Left cardiac atrium (tissue), 4 donors: ENCODE data around the gene MAP2K4. TPM values are rescaled to one million over a fixed set of nuclear protein-coding genes. Genes with fewer than 3 reads are reported as not detected.

Experiments used
- ATAC-seq, 2 donors: fragments of 200-7000 bp; cut with Tn5 transposase; one replicate each; pipeline ENCODE4 v1.9.1; 2020; ENCODE audit warnings: mild to moderate bottlenecking in 2 of 2, moderate library complexity in 2 of 2
- DNase-seq: peaks from one replicate; pipeline ENCODE4 v3.0.0-alpha.2; 2020
- intact Hi-C, 2 donors: fragments of 100-400 bp; cut with DNase I; formaldehyde crosslinking; loops; one replicate each; pipeline versions ENCODE4 v1.14.1 to v1.15.1; 2022 to 2023
- total RNA-seq, 2 donors: library from RNA; stranded (reverse); fragmentation: NEBNext Ultra II Directional; extraction: Animal tissue kit (Norgen Biotek cat#: 25700); gene quantifications; one replicate each; pipeline ENCODE4 v1.2.1, GENCODE V29; 2021
- donor health status: DM: no; HTN: yes; CAD: no.
- donor health status: DM: no; HTN: yes; CAD: no; lungs with severe emphysema.
- donor health status: DM: yes; HTN: yes; CAD: no.
- donor health status: Dilated cardiomyopathy.

MAP2K4 gene
- total RNA-seq, 2 donors from 2014 or later = 31.3 to 31.5 TPM

DNA sequence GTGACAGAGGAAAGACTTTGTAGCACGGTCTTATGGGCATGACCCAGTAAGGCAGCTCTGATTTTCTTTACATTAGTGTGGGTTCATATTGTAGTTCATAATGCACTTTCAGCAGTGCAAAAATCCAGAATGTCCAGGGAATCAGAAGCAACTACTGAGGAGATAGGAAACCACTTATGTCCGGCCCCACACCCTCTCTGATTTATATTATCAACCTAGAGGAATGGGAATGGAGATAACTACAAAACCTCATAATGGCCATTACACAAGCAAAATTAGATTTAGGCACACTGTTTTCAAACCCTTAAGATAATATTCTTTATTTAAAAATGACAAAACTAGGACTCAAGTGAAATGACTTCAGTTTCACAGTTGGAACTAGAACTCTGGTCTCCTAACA lies 7.9 kb downstream of the MAP2K4 start:
- no peak for ATAC-seq
- intact Hi-C loops = no loop called here
- DNase-seq = no peak

- no peak for DNase-seq
- intact Hi-C loops = no loop called here
- ATAC-seq = no peak
These were observed 13.9 kb downstream of the MAP2K4 start for GRCh38 chr17:12034538-12034937.

DNA sequence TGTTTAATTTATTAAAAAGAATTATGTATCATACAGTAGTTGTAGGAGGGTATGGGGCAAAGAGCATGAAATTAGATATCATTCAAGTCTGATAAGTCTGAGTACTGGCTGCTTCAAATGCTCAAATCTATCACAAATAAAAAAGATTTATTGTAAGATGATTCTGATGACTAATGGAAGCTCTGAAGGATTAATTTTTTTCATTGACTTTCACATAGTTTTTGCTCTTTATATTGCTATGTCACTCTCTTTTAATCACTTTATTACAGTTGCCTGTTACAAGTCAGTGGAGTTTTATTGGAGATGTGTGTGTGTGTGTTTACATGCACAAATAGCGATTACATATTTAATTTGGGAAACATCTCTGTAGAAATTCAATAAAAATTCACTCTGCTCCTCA lies 15.0 kb downstream of the MAP2K4 start:
- DNase-seq (no peak), ATAC-seq (no peak)
- intact Hi-C loops = no loop called here

GRCh38 chr17:12037970-12038369 lies 17.3 kb downstream of the MAP2K4 start:
- ATAC-seq (no peak), DNase-seq (no peak)
- intact Hi-C loops = no loop called here

DNA sequence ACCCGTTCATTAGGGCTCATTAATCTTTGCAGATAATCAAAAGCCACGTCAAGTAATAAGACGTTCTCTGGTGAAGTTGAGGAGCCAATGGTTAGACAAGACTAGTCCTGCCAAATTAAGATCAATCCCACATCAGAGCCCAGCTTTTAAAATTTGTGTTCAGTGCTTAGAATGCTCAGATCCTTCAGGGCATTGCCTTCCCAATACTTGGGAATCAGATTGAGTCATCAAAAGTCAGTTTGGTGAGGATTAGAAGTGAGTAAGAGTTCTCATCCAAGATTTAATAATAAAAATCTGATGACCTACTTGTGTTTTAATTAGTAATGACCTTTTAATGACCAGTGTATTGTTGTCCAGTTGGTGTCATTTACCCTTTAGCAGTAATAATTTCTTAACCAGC lies 19.8 kb downstream of the MAP2K4 start:
- no peak for DNase-seq
- ATAC-seq = no peak
- intact Hi-C loops = no loop called here

GRCh38 chr17:12041312-12041711 lies 20.6 kb downstream of the MAP2K4 start:
- DNase-seq = no peak
- no peak for ATAC-seq
- intact Hi-C loops = no loop called here

GRCh38 chr17:12043702-12044101 lies 23.0 kb downstream of the MAP2K4 start:
- DNase-seq (no peak), ATAC-seq (no peak)
- intact Hi-C loops = no loop called here

DNA sequence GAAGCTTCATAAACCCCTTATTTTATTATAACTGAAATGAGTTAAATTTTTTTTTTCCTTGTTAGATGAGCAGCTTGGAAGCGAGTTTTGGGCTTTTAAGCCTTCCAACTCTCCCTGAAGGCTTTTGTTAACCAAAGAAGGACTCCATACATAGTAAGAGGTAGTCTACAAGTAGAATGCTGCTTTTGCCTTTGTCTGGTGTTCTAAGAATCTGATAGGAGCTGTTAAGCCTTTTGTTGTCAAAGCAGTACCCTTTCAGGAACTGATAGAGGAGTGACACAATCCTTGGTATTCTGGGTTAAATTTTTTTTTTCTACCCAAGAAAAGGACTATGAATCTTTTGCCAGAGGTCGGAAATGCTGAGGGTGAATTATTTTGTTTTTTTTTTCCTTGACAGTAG lies 26.1 kb downstream of the MAP2K4 start:
- ATAC-seq (no peak), DNase-seq (no peak)
- intact Hi-C loops = no loop called here

DNA sequence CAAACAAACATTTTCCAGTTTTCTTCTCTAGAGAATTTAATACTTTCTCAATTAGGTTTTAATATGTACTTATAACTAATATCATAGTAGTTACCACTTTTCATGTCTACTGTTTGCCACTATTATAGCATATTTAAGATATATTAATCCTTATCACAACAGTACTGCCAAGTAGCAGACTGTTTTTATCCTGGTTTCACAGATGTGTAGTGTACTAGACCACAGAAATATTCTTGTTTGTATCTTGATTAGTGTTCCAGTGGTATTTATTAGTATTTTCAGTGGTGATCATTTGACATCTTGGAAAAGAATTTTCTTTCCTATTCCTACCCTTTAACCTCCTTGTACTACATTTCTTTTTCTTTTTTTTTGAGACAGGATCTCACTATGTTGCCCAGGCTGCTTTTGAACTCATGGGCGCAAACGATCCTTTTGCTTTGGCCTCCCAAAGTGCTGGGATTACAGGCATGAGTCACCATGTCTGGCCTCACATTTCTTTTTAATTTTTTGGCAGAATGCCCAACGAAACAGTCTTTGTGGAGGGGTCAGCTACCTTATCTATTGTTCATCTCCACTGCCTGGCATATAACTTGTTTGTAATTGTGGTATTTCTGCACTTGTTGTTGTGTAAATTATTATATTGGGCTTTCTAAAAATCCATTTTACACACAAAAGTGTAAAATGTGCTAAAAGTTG lies 27.2 kb downstream of the MAP2K4 start:
- ATAC-seq = no peak
- intact Hi-C loops = no loop called here
- DNase-seq = no peak

DNA sequence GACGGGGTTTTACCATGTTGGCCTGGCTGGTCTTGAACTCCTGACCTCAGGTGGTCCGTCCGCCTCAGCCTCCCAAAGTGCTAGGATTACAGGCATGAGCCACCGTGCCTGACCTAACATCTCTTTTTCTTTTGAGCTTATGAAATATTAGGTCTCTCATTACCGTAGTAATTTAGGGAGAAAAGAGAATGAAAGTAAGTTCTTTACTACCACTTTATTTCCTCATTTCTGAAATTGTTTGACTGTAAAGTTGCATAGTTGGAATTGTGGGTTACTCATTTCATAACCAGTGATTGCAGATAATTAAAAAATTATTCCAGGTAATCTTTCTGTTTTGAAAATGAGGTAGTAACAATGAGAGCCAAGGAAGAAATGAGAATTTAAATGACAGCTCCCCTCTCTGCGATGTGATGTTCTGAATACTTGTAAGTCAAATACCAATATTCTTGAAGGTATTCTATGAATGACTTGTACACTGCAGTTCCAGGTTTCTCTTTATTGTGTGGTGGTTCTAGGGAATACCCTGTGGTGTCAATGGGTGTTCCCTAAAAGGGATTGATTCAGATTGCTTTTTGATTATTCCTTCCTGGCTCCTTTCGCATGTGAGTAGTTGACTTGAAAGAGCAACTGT lies 28.3 kb downstream of the MAP2K4 start:
- no peak for ATAC-seq
- intact Hi-C loops = no loop called here
- no peak for DNase-seq

DNA sequence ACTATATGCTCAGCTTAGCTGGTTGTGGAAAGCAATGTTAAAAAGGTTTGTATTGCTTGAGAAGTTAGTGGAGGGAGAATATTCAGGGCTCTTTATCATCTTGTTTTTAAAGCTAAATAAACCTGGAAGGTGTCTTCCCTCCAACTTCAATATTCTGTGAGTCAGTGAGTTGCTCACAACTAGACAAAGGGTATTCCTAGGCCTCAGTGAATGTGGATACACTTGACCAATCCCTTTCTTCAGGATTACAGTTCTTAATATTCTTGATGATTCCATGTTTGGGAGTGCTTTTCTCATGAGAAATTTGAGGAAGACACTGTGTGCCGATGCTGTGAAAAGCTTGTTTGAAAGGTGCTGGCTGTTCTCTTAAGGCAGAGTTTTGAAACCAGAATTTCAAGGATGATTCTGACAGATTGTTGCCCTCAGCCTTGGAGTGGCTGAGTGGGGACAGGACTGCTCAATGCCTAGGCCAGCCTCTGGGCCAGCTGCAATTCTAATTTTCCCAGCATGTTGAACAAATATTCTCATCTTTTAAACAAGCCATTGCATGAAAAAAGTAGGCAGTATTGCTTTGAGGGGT lies 30.1 kb downstream of the MAP2K4 start:
- ATAC-seq = no peak
- DNase-seq = no peak
- intact Hi-C loops = no loop called here

DNA sequence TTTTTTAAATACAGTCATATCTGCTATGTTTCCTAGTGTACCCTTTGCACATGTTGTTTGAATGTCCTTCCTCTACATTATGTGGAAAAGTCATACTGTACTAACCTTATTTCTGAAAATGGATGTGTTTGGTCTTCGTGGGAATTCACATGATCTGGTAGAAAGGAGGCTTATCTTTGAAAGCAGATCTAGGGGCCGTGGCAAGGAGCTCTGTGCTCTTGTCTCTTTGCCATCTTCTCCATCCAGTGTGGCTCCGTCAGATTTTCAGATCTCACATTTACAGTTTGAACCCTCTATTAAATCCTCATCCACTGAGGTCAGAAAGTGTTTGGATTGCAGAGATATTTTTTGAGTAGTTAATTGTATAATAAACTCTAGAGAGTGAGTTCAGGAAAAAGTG lies 32.9 kb downstream of the MAP2K4 start:
- DNase-seq (no peak), ATAC-seq (no peak)
- intact Hi-C loops = no loop called here

DNA sequence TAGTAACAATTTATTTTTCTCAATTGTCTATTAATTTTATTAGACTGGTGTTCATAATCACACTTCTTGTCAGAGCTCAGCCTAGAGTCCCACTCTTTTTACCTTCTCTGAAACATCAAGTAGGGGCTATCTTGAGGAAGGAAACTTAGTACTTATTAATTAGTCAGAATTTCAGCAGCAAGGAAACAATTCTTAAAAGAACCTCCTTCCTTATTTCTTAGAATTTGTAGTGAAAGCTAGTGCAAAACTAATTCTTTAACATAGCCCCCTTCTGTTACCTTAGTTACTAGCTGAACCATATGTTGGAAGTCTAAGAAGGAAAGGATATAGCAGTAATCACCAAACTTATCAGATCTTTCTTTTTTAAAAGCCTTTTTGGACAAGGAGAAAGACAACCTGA lies 35.2 kb downstream of the MAP2K4 start:
- intact Hi-C loops = no loop called here
- ATAC-seq (no peak), DNase-seq (no peak)

DNA sequence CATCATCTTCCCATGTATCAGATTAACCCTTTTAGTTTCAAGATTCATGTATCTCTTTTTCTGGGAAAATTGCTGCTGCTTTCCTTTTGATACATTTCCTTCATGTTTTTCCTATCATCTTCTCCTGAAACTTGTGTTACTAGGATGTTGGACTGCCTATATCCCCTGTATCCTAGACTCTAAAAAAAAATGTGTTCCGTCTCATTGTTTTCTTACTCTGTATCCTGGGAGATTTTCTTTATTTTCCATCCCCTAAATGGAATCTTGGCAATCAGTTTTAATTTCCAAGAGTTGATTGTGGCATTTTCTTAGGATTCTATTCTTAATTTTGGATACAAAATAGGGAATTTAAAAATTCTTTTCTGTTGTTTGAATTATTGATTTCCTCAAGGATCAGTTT lies 36.8 kb downstream of the MAP2K4 start:
- ATAC-seq (no peak), DNase-seq (no peak)
- intact Hi-C loops = no loop called here

DNA sequence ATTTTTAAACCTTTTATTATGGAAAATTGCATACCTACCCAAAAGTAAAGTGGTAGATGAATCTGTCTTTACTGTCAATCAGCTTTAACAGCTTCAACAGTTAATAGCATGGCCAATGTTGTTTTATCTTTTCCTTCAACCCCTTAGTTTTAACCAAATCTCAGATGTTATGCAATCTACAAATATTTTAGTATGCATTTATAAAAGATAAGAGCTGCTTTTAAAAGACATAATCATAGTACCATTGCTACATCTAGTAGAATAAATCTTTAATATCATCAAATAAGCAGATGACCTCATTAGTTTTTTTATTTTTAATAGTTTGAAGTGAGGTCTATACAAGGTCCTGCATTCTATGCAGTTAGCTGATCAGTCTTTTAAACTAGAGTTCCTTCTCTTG lies 37.9 kb downstream of the MAP2K4 start:
- DNase-seq = no peak
- intact Hi-C loops = no loop called here
- no peak for ATAC-seq

- intact Hi-C loops = no loop called here
- ATAC-seq = no peak
- DNase-seq = no peak
These were observed 41.6 kb downstream of the MAP2K4 start for GRCh38 chr17:12062249-12062648.

DNA sequence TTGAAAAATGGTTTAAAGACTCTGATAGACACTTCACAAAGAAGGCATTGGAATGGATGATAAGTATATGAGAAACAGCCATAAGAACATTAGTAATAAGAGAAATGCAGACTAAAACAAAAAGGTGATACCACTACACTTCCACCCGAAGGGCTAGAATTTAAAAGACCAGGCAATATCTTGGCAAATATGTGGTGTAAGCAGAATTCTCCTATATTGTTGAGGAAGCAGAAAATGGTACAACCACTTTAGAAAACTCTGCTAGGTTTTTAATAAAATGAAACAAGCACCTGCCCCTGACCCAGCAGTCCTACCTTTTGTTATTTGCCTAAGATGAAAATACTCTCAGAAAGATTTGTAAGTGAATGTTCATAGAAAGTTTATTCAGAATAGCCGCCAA lies 43.7 kb downstream of the MAP2K4 start:
- DNase-seq (no peak), ATAC-seq (no peak)
- intact Hi-C loops = no loop called here

GRCh38 chr17:12067485-12067884 lies 46.8 kb downstream of the MAP2K4 start:
- DNase-seq (no peak), ATAC-seq (no peak)
- intact Hi-C loops = no loop called here

DNA sequence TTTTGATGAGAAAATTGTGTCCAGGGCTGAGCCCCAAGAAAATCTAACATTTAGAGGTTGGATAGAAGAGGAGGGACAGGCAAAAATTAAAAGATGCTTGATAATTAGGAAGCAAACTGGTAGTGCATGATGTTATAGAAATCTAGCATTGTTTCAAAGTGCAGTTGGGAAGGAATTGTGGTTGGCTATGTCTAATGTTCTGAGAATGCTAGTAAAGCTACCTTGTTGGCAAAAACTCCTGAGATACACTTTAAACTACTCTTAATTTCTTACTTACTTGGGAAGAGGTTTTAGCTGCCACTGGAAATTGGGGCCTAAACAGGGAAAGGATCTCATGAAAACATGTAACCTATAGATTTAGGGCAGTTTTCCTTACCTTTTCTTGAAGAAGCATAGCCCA lies 48.3 kb downstream of the MAP2K4 start:
- ATAC-seq = no peak
- intact Hi-C loops = no loop called here

GRCh38 chr17:12070561-12070960 lies 49.9 kb downstream of the MAP2K4 start:
- DNase-seq (no peak), ATAC-seq (no peak)
- intact Hi-C loops = no loop called here

More for the DNA sequence above, 48.3 kb downstream of the MAP2K4 start:
- no peak for DNase-seq

DNA sequence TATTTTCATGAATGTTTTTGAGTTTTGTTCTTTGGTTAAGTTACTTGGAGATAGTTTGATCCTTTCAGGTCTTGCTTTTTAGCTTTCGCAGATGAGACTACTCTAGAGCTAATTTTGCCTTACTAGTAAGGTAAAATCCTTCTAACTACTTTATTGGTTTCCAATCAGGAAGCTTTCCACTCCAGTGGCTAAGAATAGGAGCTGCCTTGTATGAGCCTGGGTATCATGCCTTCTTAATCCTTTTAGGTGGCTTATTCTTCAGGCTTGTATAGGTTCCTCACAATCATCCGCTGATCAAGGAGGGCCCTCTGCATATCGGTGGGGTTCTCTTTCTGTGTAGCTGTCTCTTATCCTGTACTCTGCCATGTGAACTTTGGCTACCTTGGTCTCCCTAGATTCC lies 53.7 kb downstream of the MAP2K4 start:
- ATAC-seq (no peak), DNase-seq (no peak)
- intact Hi-C loops = no loop called here
